HL-60/S4 treated with phorbol 12-myristate 13-acetate at 8.2 ng/mL for 4 days and 3 days (cell line): Measurements from ENCODE around the gene ZFP36L2.
"Not testable (repeated sequence)": the region's sequence is repeated elsewhere in the genome, so short reads cannot be mapped to it uniquely, and the experiment has no call there.

Experiments used
- in situ Hi-C: fragments of 300-500 bp; cut with MboI; formaldehyde crosslinking; loops from 2 replicates; pipeline ENCODE4 v1.15.0; 2022; ENCODE audit warnings: low sequenced_read_pairs

Gene ZFP36L2

DNA sequence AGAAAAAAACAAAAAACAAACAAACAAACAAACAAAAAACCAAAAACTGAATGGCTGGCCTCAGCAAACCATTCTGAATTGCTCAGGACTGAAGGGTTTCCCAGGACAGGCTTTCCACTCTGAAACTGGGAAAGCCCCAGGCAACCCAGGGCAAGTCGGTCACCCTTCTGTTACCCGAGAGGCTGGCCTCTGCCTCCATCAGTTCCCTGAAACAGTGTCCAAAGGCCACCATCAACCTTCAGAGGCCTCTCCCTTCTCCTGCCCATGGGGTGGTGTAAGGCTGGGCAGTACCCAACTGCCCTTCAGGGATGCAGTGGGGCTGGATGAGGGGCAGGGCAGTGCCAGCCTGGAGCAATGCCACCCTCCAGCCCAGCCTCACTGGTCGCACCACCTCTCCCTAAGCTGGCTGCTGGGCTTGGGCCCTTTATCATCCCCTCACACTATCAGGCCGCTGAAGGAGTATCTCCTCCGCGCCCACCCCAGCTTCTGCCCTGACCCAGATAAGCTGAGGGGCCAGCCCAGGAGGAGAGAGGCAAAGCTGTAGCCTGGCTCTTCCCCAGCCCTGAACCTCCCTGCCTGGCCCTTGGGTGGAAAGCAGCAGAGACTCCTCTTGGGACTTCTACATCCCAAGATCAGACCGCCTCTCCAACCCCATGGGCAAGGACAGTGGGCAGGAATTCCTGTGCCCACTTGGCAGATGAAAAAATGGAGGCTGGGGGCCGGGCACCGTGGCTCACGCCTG lies 35.9 kb downstream of the ZFP36L2 start:
- in situ Hi-C loops = no loop called here

DNA sequence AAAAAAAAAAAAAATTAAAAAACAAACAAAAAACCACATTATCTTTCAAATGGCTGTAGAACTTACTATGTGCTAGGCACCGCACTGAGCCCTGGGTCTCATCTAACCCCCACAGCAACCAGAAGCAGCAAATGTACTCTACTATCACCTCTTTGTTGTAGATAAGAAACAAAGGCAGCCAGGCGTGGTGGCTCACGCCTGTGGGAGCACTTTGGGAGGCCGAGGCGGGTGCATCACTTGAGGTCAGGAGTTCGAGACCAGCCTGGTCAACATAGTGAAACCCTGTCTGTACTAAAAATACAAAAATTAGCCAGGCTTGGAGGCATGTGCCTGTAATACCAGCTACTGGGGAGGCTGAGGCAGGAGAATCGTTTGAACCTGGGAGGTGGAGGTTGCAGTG lies 36.5 kb downstream of the ZFP36L2 start:
- in situ Hi-C loops = not testable (repeated sequence)

DNA sequence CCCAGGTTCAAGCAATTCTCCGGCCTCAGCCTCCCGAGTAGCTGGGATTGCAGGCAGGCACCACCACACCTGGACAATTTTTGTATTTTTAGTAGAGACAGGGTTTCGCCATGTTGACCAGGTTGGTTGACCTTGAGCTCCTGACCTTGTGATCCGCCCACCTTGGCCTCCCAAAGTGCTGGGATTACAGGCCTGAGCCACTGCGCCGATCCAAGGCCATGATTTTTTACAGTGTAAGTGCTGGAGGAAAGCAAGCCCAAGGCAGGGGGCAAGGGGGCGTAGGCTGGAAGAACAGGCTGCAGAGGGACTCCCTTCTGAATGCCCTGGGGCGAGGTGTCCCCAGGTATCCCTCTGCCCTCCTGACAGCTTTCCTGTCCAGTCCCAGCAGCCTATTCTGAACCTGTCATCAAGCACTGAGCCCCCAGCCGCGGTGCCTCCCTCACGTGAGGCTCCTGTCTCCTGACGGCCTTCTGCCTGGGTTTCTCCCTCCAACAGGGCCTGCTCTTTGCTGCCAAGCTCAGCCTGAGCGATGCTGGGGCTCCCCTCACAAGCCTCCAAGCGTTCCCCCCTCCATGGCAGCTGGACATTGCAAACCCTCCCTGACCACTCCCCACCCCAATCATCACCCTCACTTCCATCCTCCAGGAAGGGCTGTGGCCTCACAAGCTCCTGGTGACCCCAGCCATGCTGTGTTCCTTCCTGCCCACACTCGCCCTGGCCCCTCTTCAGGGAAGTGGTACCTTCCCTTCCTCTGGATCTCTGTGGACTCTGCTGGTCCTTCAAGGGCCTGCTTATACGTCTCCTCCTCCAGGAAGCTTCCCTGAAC lies 37.6 kb downstream of the ZFP36L2 start:
- in situ Hi-C loops = no loop called here

- in situ Hi-C loops = no loop called here
Measured at GRCh38 chr2:43186679-43187374, 39.6 kb downstream of the ZFP36L2 start.

DNA sequence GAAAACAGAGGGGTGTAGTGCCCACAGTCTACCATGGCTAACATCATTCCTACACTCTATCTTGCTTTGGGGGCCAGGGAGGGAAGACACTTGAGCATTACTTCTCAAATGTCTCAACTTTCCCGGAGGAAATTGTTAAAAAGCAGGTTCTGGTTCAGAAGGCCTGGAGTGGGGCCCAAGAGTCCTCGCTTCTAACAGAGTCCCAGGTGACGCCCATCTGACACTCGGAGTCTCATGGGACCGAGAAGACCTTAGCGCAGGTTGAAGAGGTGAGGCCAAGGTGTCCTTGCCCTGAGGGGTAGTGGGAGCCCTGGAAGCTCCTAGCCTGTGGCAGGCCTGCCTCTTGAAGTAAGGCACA lies 40.1 kb downstream of the ZFP36L2 start:
- in situ Hi-C loops = no loop called here

DNA sequence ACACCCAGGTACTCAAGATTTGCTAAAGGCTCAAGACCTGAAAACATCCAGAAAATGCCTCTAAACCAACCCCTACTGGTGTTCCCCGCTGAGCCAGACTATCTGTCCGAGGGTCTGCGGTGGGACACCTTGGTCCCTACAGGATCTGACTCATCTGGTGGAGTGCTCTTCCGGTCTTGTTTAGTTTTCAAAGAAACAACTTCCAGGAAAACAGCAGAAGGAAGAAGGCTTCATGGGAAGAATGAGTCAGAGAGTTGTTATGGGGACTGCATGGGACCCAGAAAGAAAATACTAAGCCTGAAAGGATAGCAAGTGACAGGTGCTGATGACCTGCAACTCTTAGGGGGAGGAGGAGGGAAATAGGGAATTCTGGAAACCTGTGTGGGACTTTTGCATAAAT lies 41.3 kb downstream of the ZFP36L2 start:
- in situ Hi-C loops = no loop called here

GRCh38 chr2:43184339-43184895 lies 42.0 kb downstream of the ZFP36L2 start:
- in situ Hi-C loops = no loop called here

GRCh38 chr2:43183743-43184142 lies 42.7 kb downstream of the ZFP36L2 start:
- in situ Hi-C loops = no loop called here

DNA sequence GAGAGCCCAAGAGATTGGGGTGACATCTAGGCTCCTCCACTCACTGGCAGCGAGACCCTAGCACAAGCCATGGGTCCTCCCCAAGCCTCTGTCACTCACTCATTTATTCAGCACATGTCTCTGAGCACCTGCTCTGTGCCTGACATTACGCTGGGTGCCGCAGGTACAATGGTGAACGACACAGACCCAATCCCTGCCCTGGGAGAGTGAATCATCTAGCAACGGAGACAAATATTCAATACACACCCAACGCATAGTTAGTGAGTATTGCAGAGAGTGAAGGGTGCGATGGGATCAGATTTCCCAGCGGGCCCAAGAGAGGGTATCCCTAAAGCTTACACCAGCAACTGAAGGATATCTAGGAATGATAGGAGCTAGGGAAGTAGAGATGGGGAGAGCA lies 45.5 kb downstream of the ZFP36L2 start:
- in situ Hi-C loops = no loop called here

DNA sequence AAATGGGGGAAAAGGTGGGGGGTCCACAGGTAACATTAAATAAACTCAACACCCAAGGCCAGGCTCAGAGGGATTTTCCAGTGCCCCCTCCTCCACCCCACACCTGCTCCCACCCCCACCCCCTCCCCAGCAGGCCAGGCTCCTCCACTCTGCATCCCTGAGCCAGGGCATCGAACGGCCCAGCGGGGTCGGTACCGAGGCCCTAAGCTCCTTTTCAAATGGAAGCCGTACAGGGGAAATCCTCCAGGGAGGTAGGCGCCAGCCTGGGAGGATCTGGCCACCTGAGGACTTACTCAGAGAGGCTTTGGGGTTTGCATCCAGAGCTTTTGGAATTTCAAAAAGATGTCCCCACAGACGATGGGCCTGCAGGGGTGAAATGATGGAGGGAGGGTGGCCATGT lies 46.5 kb downstream of the ZFP36L2 start:
- in situ Hi-C loops = no loop called here

DNA sequence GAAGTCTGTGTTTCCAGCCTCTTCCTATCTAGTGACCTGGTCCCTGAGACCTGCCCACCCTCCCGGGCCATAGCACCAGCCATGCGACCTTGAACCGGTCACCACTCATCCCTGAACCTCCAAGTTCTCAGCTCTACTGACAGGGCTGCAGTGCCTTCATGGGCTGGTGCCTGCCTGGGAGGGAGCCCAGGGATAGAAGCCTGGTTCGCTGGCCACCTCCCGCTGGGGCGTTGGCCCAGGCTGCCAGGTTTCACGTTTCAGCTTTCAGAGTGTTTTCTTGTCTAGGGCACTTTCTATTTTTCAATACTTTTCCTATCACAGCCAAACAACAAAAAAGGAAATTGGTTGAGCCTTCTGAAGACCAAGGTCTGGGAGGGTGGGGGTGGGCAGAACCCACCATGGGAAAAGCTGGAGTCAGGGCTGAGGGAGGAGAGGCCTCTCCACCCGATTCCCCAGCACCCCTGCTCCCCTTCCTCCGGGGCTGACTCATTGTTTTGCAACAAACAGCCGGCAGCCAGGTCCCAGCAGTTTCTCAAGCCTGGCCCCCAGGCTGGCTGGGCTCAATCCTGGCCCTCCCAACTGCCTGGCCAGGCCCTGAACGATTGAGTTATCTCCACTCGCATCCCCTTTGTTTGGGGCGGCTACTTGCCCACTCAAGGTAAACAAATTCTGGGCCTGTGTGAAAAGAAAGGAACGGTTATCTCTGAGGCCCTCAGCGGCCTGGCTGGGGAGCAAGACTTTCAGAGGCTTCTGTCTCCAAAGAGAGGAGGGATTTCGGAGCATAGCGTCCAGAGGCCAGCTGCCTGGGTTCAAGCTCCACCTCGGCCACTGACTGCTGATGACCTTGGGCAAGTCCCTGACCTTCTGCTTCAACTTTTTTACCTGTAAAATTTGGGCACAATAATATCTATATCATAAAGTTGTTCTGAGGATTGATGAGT lies 47.5 kb downstream of the ZFP36L2 start:
- in situ Hi-C loops = no loop called here

- in situ Hi-C loops = no loop called here
Measured at GRCh38 chr2:43178055-43178598, 48.3 kb downstream of the ZFP36L2 start.

DNA sequence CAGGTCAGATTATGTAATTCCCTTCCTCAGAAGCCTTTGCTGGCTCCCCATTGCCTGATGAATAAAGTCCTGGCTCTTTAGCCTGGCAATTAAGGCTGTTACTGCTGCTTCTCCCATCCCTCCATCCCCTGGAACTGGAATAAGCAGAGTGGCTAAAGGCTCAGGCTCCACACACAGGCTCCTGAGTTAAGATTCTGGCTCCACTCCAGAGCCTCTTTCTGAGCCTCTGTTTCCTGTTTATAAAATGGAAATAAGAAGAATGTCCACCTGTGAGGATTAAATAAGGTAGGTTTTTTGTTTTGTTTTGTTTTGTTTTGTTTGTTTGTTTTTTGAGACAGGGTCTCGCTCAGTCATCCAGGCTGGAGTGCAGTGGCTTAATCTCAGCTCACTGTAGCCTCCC lies 50.0 kb downstream of the ZFP36L2 start:
- in situ Hi-C loops = no loop called here

DNA sequence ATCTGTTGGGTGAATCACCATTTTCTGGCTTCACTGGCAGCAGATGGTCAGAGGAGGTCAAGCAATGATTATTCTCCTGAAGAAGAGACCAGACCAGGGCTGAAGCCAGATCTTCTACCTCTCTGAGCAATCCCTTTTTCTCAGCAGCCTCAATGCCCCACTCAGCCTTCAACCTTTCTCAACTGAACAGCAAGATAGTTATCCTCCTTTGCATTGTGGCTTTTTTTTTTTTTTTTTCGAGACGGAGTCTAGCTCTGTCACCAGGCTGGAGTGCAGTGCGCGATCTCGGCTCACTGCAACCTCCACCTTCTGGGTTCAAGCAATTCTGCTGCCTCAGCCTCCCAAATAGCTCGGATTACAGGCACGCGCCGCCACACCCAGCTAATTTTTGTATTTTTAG lies 50.5 kb downstream of the ZFP36L2 start:
- in situ Hi-C loops = no loop called here

DNA sequence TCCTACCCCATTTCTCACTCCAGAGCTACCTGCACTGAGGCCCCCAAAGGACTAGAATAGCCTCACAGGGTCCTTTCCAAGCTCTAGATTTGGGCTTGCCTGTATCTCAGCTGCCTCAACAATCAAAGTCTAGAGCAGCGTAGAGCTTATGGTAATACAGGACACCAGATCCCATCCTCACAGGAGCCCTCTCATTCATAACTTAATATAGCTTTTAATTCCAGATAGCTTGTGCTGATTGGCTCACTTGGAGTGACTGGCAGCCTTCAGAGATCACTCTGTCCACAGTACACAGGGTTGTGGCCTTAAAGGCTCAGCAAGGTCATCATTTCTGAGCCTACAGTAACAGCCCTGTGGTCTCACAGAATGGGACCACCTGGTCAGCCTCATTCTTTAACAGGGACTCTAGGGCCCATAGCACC lies 51.4 kb downstream of the ZFP36L2 start:
- in situ Hi-C loops = no loop called here

GRCh38 chr2:43174368-43174916 lies 52.0 kb downstream of the ZFP36L2 start:
- in situ Hi-C loops = no loop called here
